LoVo (cell line): ENCODE measurements around the gene TIGAR.

ENCODE experiments used
- DNase-seq: peaks from one replicate; pipeline ENCODE4 v3.0.0-alpha.2; 2016; ENCODE audit warnings: low spot score

The TIGAR gene

DNA sequence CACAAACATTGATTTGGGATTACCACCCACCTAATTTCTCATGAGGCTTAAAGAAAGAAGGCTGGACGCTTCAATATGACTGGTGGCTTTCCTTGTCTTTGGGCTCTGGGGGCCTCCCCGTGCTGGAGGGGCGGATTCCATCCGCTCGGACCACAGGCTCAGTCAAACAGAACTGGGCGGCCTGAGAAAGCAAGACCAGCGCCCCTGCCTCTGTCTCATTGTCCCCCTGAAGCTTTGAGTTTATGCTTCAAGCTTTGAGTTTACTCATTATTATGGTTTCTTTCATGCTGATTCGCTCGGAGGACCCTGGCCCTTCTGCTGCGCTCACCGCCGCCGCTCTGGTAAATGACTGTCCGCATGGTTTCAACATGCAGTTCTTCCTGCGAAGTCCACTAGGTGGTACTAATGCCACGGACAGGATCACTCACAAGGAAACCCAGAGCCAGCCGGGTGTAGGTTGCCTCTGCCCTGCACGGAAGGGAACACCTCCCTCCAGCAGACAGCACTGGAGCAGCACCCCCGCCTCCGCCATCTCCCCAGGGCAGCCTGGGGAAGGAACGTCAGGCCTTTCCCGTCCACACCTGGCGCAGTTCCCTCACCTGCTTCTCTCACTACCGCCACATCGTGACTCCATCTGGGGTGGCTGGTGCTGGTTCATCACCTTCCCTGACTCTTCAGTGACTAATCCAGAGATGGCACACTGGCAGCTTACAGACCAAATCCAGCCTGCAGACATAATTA is 13.2 kb upstream of the TIGAR start:
- DNase-seq: peak; percentile 68

DNA sequence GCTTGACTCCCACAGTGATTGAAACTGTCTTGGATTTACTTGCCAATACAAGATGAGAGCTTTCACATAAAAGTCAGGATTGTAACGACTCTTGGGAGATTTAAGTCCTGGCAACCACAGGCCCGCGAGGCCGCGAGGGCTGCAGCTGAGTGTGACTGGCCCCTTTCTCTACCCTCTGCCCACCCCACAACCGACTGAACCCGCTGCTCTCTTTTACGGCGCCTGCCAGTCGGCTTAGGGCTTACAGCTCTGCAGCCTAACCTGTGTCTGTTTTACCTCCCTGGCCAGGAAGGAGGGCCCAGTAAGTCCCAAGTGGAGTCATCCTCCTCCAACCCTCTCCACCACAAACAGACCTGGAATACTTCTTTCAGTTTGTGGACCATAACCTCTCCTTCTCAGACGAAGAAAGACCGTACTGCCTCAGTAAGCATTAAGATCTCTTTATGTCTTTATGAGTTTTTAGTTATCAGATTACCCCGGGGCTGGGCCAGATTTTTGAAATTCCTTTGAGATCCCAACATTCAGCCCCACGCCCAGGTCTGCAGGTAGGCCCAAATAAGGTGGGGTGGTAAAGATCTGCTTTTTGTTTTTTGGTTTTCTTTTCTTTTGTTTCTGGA is 12.6 kb upstream of the TIGAR start:
- DNase-seq: peak; percentile 32

DNA sequence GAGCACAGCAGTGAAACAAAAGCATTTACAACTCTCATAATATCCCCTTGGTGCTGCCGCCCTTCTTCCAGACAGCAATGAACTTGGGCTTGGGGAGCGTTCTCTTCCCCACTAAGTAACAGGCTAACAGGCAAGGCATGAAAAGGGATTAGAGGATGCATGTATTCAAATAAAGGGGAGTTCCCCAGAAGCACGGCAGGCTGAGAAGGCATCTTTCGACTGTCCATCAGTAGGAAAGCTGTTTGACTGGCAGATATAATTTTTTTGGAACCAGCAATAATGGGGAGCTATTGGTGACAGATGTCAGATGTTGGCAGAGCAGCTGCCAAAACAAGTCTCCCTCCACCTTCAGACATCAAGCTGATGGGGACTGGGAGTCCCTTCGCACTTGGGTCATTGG is 9.2 kb upstream of the TIGAR start:
- no peak for DNase-seq

DNA sequence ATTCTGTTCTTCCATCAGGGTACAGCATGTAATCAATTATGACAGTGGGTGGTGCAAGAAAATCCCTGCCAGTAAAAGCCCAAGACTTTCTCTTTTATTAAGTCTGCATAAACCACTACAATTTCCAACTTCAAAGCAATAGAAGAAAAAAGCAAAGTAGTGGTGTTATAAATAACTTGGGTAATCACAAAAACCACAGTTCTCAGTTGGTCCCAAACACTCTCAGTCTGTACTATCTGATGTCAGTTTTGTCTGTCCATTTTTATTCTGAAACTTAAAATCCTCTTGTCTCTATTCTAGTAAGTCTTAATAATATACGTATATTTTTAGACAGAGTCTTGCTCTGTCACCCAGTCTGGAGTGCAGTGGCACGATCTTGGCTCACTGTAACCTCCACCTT is 8.8 kb upstream of the TIGAR start:
- no peak for DNase-seq

DNA sequence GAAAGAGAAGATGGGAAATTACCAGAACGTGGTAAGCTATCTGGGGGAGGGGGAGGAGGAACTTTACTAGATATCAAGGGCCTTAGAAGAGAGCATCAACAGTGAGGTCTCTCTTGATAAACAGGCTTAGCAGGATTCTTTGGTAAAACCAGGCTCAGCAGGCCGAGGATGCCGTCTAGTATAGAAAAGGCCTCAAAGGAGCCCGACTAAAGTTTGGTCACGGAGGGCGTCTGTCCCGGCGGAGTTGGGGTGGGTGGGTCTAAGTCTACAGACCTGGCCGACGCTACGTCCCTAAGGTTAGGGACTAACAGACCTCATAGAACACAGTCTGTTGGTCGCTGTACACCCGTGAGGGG is 538 bp upstream of the TIGAR start:
- DNase-seq: no peak

DNA sequence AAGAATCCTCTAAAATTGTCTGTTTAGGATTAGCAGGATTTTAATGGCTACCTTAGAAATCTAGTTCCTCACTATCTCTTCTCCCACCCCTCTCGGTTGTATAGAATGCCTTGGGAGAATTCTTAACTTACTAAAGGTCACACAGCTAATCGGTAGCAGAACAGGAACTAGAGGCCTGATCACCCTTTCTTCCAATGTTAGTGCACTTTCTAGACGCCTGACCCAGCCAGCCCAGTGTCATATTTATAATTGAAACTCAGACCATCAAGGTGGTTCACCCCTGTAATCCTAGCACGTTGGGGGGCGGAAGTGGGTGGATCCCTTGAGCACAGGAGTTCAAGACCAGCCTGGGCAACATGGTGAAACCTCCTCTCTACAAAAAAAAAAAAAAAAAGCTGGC is 1.7 kb downstream of the TIGAR start:
- DNase-seq: no peak

DNA sequence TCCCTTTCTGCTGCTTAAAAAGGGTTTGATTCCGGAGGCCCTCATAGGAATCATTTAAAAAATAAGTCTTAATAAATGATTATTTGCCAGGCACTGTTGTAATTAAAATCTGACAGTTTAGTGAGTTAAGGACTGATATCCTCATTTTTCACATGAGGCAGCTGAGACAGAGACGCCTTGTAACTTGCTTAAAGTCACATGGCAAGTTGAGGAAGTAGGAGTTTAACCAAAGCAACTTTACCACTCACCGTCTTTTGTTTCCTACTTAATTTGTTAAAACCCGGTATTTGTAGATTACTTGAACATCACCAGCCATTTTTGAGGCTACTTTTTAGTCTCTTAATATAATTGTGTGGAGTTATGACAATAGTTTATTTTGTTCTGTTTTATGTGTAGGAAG is 2.4 kb downstream of the TIGAR start:
- DNase-seq: no peak

DNA sequence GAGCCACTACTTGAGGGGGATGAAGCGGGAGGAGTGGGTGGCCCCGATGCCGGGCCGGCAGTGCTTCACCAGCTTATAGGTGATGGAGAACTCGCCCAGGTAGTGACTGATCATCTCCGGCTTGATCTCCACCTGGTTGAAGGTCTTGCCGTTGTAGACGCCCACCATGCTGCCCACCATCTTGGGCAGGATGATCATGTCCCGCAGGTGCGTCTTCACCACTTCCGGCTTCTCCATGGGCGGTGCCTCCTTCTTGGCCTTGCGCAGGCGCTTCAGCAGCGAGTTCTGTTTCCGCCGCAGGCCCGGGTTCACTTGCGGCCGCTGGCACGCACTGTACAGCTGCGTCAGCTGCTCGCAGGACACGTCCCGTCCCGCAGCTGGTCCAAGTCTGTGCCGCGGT is 3.4 kb downstream of the TIGAR start:
- no peak for DNase-seq

DNA sequence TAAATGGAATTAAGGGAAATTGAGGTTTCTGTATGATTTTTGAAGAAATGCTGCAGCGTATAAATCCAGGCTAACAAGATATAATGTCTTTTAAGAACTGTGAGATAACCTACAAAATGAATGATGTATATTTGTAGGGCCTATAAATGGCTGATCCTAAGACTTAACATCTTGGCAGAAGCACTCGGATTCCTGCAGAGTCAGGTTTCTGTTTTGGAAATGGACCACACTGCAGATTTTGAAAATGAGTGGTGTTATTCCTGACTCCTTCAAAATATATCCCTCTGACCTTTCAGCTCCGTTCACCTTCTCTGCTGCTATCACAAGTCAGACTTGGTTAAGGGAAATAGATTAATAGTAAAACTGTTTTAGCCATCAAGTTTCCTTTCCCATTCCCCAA is 5.0 kb downstream of the TIGAR start:
- no peak for DNase-seq

DNA sequence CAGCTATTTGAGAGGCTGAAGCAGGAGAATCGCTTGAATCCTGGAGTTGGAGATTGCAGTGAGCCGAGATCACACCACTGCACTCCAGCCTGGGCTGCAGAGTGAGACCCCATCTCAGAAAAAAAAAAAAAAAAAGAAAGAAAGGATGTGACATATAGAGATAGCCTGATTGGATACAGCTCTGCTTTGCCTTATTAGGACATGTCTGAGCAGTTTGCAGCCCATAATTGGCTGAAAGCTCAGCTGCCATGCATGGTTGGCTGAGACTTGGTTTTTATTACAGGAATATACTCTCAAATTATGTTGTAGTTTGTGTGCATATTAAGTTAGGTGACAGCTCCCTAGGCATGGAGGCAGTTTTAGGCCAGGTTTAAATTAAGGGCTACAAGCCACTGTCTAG is 6.3 kb downstream of the TIGAR start:
- no peak for DNase-seq

DNA sequence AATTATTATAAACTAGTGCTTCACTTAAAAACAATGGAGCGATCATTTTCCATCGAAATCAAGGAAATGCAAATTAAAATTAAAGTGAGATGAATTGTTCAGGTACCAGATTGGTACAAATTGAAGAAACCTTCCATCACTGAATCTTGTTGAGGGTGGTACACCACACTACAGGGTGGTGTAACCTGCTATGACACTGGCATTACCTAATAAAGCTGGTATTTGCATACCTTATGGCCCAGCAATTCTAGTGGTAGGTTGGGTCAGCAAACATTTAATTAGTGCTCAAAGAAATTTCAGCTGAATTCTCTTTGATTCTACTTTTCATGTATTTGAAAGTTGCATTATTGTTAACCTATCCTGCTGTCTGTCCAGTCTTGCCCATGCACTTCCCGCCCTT is 9.2 kb downstream of the TIGAR start:
- no peak for DNase-seq

DNA sequence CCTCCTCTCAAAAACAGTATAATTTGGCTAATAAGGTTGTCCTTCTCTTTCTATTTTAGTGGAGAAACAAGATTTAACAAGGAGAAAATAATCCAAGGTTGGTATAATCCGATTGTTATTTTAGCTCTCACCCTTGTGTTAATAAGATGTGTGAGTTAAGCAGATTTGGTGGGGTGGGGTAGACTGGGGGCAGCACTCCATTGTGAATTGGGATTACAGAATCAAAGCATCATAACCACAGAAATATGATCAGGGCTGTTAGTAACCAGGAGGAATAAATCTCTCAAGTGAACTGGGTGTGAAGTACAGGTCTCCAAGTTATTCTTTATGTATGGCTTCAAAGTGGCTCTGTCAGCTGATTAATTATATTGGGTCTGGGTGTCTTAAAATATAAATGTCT is 10.2 kb downstream of the TIGAR start:
- DNase-seq: no peak

DNA sequence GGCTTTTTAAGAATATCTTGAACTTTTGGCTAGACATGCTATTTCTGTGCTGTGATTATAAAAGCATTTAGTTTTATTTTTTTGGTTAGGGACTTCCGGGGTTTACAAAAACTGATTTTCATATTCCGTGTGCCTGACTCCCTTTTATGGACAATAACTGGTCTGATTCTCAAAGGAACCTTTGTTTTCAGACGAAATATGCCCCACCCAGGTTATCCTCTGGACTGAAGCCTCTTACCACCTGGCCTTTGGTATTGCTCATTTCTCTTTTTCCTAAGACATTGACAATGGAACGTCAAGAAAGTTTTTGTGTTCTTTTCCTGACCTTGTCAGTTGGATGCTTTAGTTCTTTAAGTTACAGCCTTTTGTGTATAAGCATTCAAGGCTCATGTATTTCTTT is 10.8 kb downstream of the TIGAR start:
- DNase-seq: no peak

DNA sequence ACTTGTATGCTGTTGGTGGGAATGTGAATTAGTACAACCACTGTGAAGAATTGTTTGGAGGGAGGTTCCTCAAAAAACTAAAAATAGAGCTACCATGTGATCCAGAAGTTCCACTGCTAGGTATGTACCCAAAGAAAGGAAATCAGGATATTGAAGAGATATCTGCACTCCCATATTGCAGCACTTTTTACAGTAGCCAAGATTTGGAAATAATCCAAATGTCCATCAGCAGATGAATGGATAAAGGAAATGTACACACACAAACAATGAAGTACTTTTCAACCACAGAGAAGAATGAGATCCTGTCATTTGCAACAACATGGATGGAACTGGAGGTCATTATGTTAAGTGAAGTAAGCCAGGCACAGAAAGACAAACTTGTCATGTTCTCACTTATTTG is 25.9 kb downstream of the TIGAR start:
- no peak for DNase-seq

DNA sequence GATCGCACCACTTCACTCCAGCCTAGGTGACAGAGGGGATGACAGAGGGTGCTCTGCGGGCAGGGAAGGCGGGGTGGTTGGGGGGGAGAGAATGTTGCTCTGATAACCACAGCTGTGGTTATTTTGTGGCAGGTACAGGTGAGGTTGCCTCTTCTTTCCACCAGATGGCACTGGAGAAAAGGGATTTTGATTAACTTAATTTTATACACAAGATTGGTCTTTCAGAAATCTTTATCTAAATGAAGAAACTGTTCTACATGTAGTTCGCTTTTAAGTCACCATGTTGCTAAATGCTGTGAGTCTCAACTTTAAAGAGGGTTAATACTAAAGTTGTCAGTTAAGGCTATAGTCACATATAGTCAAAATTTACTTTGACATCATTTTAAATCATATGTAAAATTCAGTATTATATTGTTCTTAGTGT is 32.8 kb downstream of the TIGAR start:
- DNase-seq: no peak

DNA sequence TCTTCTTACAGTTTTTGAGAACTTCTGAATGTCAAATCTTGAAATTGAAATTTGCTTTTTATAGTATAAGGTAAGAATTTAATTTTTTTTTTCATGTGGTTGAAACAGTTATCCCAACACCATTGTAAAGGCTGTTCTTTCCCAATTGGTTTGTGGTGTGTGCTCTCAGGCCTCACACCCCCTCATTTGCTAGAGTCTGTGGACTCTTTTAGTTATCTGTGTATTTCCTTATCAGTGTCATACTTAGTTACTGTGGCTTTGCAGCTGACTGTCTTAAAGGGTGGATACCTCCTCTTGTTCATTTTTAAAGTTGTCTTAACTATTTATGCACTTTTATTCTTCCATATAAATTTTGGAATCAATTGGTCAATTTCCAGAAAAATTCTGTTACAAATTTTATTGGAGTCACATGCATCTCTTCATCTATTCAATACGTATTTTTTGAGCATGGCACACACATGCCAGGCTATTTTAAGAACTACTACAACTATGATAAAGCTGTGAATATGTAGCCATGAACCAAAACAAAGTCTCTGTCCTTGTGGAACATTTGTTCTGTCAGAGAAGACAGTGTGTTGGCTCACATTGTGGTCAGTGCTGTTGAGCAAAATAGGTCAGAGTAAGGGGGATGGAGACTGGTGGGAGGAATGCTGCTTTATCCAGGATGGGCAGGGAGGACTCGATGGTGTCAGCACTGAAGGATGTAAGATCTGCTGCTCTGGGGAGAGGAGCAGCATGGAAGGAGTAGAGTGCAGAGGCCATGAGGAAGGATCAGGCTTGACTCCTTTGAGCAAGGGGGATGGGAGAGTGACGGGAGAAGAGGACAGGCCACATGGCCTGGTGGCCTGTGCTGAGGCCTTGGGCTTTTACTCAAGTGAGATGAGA is 34.4 kb downstream of the TIGAR start:
- no peak for DNase-seq

DNA sequence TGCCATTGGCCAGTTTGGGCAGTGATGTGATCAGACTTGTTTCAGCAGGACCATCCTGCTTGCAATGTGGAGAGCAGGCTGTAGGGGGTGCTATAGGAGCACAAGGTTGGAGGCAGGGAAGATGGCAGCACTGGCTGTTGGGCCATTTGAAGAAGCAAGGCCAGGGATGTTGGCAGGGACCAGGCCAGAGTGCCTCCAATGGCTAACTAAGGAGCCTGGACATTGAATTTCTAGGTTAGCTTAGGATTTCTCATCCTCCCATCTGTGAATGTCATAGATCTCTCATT is 35.0 kb downstream of the TIGAR start:
- no peak for DNase-seq

DNA sequence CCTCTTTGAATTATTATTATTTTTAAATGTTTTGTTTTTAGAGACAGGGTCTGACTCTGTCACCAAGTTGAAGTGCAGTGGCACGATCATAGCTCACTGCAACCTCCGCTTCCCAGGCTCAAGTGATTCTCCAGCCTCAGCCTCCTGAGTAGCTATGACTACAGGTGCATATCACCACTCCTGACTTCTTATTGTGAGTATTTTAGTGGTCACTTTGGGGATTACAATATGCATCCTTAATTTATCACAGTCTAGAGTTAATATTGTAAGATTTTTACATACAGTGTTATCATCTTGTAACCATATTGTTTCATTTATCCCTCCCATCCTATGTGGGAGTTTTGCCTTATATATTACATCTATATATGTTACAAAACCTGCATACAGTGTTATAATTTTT is 45.1 kb downstream of the TIGAR start:
- DNase-seq: no peak

DNA sequence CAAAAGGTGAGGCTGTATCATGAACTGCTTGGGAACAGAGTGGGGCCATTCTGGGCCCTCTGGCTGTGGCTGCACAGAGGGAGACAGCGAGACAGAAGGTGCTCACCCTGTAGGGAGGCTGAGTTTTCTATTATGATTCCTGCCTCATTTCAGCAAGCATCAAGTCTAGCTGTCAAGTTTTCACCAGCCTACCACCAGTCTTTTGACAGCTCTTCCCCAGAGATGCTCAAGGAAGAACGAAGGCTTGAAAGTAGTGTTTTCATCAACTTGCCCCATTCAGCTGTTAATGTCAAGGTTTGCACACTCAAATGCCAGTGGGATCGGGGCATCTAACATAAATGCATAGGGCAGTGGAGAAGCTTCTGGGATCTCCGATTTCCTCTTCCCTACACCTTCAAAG is 48.5 kb downstream of the TIGAR start:
- no peak for DNase-seq

DNA sequence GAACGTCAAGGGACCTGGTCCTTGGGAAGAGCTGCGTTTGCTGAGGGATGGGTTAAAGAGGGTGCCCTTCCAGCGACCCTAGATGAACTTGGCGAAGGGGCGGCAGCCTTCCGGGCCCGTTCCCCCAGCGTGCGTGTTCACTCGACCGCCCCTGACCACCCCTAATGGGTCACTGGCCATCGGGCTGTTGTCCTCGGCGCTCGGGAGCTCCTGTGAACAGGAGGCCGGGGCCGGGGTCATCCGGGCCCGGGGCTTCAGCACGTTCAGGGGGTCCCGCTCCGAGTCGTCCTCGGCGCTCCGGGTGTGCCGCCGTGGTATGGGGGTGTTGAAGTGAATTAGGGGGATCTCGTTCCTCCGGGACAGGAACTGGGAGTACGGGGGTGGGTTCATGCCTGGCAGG is 49.3 kb downstream of the TIGAR start:
- DNase-seq: no peak

DNA sequence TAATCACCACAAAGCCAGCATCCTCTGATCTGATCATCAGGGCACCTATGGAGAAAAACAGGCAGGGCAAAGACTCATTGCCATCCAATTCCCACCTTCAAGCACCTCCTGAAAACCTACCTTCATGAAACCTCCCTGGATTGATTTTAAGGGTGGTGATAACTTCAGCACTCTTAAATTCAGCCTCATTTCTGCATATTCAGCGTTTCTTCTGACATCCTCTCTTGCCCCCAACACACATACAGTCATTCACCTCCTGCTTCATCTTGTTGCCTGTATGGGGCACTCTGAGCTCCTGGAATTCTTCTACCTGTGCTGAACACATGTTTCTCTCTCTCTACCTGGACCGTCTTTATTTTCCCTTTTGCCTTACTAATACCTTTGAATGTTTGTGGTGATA is 51.6 kb downstream of the TIGAR start:
- DNase-seq: no peak

DNA sequence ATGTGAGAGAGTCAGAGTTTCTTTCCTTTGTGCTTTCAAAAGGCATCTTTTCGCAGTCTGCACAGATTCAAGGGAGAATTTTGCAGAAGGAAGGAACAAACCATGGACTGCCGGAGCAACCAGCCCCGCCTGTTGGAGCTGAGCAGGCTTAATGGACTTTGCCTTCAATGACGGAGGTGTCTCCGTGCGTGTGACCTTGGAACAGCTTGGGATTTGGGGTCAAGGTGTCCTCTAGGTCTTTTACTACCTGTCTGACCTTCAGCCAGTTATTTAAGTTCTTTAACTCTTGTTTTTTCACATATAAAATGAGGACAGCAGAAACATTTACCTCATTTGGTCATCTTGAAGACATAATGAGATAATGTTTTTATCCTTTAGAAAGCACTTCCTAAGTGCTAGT is 54.4 kb downstream of the TIGAR start:
- DNase-seq: no peak

DNA sequence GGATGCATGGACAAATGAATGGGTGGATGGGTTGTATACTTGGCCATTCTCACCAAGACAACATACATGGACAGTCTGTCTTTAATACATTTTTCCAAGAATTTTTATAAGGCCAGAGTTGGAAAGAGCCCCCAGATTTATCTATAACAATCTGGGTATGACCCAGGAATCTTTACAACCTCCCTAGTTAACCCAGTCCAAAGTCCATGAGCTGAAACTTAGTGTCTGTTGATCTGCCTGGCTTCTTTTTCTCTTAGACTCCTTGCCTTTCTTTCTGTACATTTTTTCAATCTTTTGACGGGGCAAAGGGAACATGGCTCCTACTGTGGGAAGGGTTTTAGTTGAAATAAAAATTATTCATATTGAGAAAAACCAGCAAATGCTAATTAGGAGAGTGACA is 57.8 kb downstream of the TIGAR start:
- no peak for DNase-seq

DNA sequence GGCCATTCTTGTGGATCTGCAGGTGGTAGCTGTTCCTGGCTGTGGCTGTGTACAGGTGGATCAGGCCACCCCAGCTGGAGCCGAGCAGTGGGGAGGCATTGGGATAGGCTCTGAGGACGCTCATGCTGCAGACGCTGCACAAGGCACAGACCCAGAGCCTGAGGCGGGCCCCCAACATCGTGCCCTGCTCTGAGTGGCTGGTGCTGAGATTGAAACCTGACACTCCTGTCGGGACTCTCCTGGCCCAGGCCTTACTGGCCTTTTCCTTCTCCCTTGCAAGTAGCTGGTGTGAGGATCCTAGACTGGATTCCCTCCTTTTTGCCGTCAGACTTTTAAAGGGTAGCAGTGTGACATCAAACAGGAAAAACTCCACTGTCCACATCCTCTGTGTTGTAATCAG is 58.4 kb downstream of the TIGAR start, which contains the start of gene FGF23:
TSS of gene FGF23 (minus strand) at position 308 of the 400 bp plus-strand sequence. CDS start at position 178, 130 bp downstream.
- no peak for DNase-seq
